Measurements from ENCODE around the gene MAML3.

Gene MAML3

GRCh38 chr4:139768896-139769295, 385.1 kb downstream of the MAML3 start:
- DNase-seq: no peak

- no peak for DNase-seq
Measured at GRCh38 chr4:139768366-139768765, 385.6 kb downstream of the MAML3 start.

GRCh38 chr4:139767585-139767984, 386.4 kb downstream of the MAML3 start:
- no peak for DNase-seq

- DNase-seq: no peak
Measured at GRCh38 chr4:139767168-139767567, 386.8 kb downstream of the MAML3 start.

GRCh38 chr4:139764686-139765310, 389.2 kb downstream of the MAML3 start:
- DNase-seq: no peak

- DNase-seq: no peak
Measured at GRCh38 chr4:139764182-139764581, 389.8 kb downstream of the MAML3 start.

- DNase-seq: no peak
Measured at GRCh38 chr4:139763672-139764071, 390.3 kb downstream of the MAML3 start.

- no peak for DNase-seq
Measured at GRCh38 chr4:139763205-139763604, 390.8 kb downstream of the MAML3 start.

GRCh38 chr4:139762720-139763119, 391.3 kb downstream of the MAML3 start:
- no peak for DNase-seq

- no peak for DNase-seq
Measured at GRCh38 chr4:139761461-139761860, 392.5 kb downstream of the MAML3 start.

- DNase-seq: no peak
Measured at GRCh38 chr4:139760567-139760966, 393.4 kb downstream of the MAML3 start.

GRCh38 chr4:139759097-139759496, 394.9 kb downstream of the MAML3 start:
- no peak for DNase-seq

GRCh38 chr4:139756391-139757180, 397.4 kb downstream of the MAML3 start:
- DNase-seq: no peak

GRCh38 chr4:139754938-139755337, 399.0 kb downstream of the MAML3 start:
- DNase-seq: no peak

- DNase-seq: no peak
Measured at GRCh38 chr4:139753686-139754085, 400.3 kb downstream of the MAML3 start.

GRCh38 chr4:139749835-139750498, 404.0 kb downstream of the MAML3 start:
- no peak for DNase-seq

- no peak for DNase-seq
Measured at GRCh38 chr4:139749338-139749737, 404.6 kb downstream of the MAML3 start.

GRCh38 chr4:139746431-139747171, 407.4 kb downstream of the MAML3 start:
- DNase-seq: no peak

- DNase-seq: no peak
Measured at GRCh38 chr4:139745111-139745639, 408.8 kb downstream of the MAML3 start.

- DNase-seq: no peak
Measured at GRCh38 chr4:139744232-139744631, 409.8 kb downstream of the MAML3 start.

GRCh38 chr4:139743027-139743426, 411.0 kb downstream of the MAML3 start:
- DNase-seq: no peak

- DNase-seq: no peak
Measured at GRCh38 chr4:139740531-139741041, 413.4 kb downstream of the MAML3 start.

- DNase-seq: no peak
Measured at GRCh38 chr4:139740121-139740520, 413.9 kb downstream of the MAML3 start.

All from NCI-H748 treated with DMSO at 0.1 percent for 48 hours (cell line).